Adipocyte (in vitro differentiated cells): Measurements from ENCODE around the gene F7.

Experiments used
- DNase-seq: peaks from one replicate; pipeline ENCODE4 v3.0.0-alpha.2; 2015; ENCODE audit warnings: low read depth
- H3K27me3 ChIP-seq: replicated peaks from 2 replicates; pipeline ENCODE4 v1.7.0; 2013; ENCODE audit warnings: mild to moderate bottlenecking, low read length, moderate library complexity; ENCODE audit not compliant: control insufficient read depth, insufficient read depth
- H3K36me3 ChIP-seq: 2 replicates; pipeline ENCODE4 v1.7.0; 2013; ENCODE audit warnings: low read length, mild to moderate bottlenecking, moderate library complexity; ENCODE audit not compliant: control insufficient read depth, insufficient read depth, severe bottlenecking
- H3K4me1 ChIP-seq: 2 replicates; pipeline ENCODE4 v1.7.0; 2013; ENCODE audit warnings: mild to moderate bottlenecking, low read length, moderate library complexity; ENCODE audit not compliant: control insufficient read depth, insufficient read depth
- H3K4me3 ChIP-seq: 2 replicates; pipeline ENCODE4 v1.7.0; 2013; ENCODE audit warnings: mild to moderate bottlenecking, low read length, moderate library complexity
- H3K9ac ChIP-seq: 2 replicates; pipeline ENCODE4 v1.7.0; 2013; ENCODE audit warnings: mild to moderate bottlenecking, low read length, moderate library complexity
- H3K9me3 ChIP-seq: 2 replicates; pipeline ENCODE4 v1.7.0; 2013; ENCODE audit warnings: mild to moderate bottlenecking, low read length, moderate library complexity; ENCODE audit not compliant: control insufficient read depth

F7 gene

DNA sequence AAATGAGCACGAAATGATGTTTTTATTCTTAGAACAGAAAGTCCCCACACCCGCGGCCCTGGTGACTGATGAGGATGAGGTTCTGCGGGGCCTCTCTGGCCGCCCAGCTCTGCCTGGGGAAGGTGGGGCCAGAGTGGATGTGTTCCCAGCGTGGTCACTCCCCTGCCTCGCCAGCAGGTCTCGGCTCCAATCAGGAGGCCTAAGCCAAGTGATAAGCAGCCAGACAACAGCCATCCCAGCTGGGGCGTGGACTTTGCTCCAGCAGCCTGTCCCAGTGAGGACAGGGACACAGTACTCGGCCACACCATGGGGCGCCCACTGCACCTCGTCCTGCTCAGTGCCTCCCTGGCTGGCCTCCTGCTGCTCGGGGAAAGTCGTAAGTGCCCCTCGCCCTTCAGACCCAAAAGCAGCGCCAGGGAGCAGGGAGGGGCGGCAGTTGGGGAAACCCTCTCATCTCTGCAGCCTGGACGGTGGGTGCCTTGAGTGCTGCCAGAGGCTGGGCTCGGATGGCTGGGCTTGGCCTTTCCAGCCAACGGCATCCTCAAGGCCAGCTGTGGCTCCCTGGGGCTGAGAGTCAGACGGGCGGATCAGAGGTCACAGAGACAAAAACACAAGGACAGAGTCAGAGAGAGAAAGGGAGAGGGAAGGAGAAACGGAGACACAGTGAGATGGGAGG lies 17.1 kb downstream of the F7 start, which contains the start of gene F10:
TSS of gene F10 (plus strand) at position 250 of the 676 bp plus-strand sequence. CDS start at position 307, 57 bp downstream.
- Histone ChIP-seq H3K9me3 (no peaks in the 10 kb centered on the region), H3K4me3 (peak within 1 kb of the TSS; percentile 53), H3K4me1 (peaks cover 10% of the 10 kb centered on the region), H3K27me3 (peaks cover 22% of the 10 kb centered on the region), H3K9ac (peak within 1 kb of the TSS; percentile 52), H3K36me3 (no peaks in the 10 kb centered on the region)
- DNase-seq = peak; percentile 88

DNA sequence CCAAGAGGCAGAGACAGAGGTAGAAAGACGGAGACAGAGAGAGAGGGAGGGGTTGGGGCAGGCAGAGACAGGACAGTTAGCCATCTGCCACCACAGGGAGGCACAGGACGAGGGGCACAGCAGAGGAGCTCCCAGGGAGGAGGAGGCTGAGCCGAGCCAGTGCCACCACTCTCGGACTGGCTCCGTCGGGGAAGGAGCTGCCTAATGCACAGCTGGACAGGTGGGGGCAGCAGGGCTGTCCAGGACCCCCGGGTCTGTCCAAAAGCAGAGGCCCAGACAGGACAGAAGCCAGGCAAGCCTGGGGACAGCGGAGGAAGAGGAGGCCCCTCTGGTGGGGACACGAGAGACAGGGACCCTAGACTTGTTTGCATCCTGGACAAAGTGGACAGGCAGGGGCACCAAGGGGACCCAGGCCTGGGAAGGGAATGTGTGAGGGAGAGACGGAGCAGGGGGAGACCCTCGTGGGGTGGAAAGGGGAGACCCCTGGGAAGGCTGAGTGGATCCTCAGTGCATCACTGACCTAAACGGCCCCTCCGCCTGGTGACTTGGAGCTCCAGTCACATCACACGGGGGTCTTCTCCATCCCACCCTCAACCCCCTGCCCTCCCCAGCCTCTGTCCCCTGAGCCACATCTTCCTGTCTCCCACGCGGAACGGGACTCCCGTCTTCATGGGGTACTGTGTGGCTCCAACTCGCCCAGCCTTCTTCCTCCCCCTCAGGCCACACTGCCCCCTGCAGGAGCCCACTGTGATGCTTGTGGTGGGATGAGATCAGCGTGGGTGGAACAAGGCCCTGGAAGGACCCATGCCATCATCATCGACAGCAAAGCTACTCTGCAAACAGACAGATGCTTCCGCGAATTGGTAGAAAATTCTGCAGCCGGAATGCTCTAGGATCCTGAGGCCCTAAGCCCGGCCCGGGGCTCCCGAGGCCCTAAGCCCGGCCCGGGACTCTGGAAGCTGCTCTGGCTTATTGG lies 17.9 kb downstream of the F7 start:
- H3K9me3 ChIP-seq = no peaks in the 10 kb centered on the region
- no peak for DNase-seq
- H3K4me3 ChIP-seq = peak overlapping the region; percentile 53

DNA sequence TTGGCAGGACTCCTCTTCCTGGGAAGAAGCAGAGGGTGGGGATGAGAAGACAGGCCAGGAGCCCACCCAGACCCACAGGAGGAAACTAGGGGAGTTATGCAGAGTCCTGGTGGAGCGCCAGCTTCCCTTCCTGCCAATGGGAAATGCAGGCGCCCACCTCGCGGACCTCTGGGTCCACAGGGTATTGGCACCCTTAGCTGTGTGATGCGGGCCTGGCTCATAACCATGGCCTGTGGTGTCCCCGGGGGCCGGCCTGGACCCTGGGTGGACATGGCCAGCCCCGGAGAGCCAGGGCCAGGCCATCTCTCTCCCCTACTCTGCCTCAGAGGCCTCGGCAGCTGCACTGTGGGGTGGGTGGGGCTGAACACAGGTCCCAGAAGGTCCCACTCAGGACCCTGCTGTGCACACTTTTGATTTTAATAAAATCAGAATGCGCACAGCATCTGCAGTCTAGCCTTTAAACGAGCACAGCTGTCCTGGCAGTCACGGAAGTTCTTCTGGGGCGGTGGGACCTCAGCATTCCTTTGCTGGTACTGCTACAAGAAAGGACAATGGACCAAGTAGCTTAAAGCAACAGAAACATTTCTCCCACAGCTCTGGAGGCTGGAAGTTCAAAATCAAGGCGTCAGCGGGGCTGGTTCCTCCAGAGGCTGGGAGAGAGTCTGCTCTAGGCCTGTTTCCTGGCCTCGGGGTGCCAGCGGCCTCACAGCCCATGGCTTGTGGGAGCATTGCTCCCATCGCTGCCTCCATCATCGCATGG lies 18.8 kb downstream of the F7 start:
- no peak overlapping the region for H3K4me3 ChIP-seq
- DNase-seq = no peak
- no peak overlapping the region for H3K9ac ChIP-seq
- H3K27me3 ChIP-seq = peaks cover 6% of the 10 kb centered on the region
- H3K9me3 ChIP-seq = no peaks in the 10 kb centered on the region
- no peaks in the 10 kb centered on the region for H3K36me3 ChIP-seq
- H3K4me1 ChIP-seq = peaks cover 10% of the 10 kb centered on the region

More for the DNA sequence above, 17.9 kb downstream of the F7 start:
- Histone ChIP-seq H3K27me3 (peaks cover 14% of the 10 kb centered on the region), H3K36me3 (no peaks in the 10 kb centered on the region), H3K4me1 (peaks cover 10% of the 10 kb centered on the region), H3K9ac (peak overlapping the region; percentile 7)

DNA sequence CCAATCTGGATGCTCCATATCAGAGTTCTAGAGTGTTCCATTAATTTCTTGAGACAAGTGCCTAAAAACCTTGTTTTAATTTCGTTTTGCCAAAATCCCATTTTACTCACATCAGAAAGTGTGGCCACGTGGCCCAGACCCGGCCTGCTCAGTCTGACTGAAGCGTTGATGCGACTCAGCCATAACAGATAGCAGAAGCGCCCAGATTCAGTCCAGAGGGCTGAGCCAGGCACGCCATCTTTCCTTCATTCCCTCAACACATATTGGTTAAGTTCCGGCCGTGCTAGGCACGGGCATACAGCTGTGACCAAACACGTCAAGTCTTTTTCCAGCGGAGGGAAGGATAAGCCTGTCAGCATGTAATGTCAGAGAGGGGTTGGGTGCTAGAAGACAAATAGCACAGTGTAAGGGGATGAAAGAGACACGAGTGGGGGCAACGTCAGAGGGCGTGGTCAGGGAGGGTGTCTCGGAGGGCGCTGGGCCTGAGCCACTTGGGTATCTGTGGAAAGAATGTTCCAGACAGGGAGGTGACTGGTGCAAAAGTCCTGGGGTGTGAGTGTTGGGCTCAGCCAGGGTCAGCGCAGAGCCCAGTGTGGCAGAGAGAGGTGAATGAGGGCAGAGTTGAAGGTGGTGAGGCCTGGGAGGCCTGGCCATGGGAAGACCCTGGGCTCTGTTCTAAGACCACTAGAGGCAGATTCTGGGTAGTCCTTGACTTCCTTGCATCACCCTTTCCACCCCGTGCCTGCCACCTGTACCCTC lies 20.1 kb downstream of the F7 start:
- Histone ChIP-seq H3K4me1 (peaks cover 10% of the 10 kb centered on the region), H3K9ac (no peak overlapping the region), H3K4me3 (no peak overlapping the region), H3K9me3 (no peaks in the 10 kb centered on the region), H3K27me3 (no peaks in the 10 kb centered on the region), H3K36me3 (no peaks in the 10 kb centered on the region)
- DNase-seq = no peak

DNA sequence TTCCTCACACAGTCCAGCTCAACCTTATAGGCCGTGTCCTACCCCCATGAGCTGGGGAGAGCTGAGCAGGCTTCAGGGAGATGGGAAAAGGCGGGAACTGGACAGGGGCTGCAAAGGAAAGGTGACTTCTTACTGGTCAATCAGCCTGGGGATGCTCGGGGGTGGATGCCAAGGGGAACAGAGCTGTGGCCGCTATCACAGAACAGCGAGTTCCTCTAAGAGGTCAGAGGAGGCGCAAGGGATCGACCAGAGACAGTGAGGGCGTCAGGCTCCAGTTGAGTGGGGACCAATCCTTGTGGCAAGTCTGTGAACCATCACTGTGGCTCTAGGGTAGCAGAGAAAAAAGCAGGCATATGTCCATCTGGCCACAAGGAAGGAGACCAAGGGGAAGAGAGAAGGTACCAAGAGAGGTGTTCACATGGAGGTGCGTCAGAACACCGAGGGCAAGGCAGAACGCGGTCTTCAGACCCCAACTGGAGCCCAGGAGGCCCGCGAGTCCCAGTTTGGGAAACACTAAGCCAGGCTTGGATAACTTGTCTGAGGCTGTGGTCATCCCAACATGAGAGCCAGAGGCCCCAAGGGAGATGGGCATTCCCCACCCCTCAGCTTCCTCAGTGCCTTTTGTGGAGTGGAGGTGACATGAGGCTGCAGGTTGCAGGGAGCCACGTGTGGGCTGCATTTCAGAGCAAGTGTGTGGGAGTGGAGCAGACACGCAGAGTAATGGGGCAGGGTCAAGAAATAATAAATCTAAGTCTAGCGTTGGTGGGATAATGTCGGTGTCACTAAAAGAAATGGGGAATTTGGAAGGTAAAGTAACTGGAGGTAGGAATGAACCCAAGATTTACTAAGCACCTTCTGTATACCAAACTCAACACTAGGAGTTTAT lies 20.9 kb downstream of the F7 start:
- Histone ChIP-seq H3K9me3 (no peaks in the 10 kb centered on the region), H3K9ac (no peak overlapping the region), H3K36me3 (no peaks in the 10 kb centered on the region), H3K4me3 (no peak overlapping the region), H3K27me3 (no peaks in the 10 kb centered on the region), H3K4me1 (peaks cover 10% of the 10 kb centered on the region)
- DNase-seq = no peak

DNA sequence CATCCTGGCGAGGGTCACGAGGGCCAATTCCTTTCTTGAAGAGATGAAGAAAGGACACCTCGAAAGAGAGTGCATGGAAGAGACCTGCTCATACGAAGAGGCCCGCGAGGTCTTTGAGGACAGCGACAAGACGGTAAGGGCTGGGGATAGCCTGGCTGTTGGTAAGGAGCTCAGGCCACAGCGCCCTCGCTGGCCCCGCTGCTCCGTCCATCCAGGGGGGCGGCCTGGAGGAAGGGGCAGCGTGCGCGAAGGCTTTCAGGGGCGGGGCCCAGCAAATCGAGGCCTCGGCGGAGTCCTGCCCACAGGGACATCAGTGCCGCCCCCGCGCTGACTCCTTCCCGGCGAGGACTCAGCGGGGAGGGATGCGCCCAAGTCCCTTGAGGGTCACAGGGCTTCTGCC lies 23.9 kb downstream of the F7 start:
- no peak for DNase-seq
- Histone ChIP-seq H3K4me3 (no peak overlapping the region), H3K36me3 (no peaks in the 10 kb centered on the region), H3K9ac (no peak overlapping the region), H3K27me3 (no peaks in the 10 kb centered on the region), H3K9me3 (no peaks in the 10 kb centered on the region), H3K4me1 (no peaks in the 10 kb centered on the region)

DNA sequence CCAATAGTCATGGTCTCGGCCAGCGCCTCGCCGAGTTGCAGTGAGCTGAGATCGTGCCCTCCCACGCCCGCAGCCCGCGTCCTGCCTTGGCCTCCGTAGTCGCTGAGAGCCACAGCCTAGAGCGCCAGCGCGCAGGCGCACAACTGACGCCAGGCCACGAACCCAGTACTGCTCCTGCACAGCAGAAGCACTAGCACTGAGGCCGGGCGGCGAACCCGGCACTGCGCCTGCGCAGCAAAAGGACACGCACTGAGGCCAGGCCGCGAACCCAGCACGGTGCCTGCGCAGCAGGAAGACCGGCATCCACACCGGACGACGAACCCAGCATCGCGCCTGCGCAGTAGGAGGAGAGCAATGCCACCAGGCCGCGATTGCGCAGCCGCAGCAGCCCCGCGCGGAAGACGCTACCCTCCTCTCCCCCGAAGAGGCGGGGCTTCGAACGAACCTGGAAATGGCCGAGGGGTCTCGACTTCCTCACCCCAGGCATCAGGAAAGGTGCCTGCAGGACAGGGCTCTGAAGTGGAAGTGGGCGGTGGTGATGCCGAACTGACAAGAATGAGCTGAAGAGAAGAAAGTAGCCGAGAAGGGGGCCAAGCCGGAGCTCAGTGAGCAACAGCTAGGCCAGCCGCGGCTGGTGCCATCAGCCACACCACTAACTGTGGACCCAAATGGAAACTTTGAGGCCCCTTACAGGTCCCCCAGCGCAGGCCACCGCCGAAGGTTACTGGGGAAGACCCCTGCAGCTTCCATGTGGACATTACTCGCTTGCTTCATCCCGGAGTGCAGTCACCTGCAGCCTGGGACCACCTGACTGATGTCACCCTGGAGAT lies 24.5 kb downstream of the F7 start:
- Histone ChIP-seq H3K9ac (no peak overlapping the region), H3K27me3 (no peaks in the 10 kb centered on the region), H3K4me3 (no peak overlapping the region), H3K36me3 (no peaks in the 10 kb centered on the region), H3K9me3 (no peaks in the 10 kb centered on the region), H3K4me1 (no peaks in the 10 kb centered on the region)
- no peak for DNase-seq

DNA sequence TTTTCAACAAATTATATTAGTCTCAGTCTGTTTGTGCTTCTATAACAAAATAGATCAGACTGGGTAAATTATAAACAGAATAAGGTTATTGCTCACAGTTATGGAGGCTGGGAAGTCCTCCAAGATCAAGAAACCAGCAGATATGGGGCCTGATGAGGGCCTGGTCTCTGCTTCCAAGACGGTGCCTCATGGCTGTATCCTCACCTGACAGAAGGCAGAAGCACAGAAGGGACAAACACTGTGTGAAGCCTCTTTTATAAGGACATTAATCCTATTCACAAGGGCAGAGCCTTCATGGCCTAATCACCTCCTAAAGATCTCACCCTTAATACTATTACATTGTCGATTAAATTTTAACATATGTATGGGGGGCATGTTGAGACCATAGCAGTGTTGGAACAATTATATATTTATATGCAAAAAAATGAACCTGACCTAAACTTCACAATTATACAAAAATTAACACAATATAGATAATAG lies 29.7 kb downstream of the F7 start:
- Histone ChIP-seq H3K9me3 (no peaks in the 10 kb centered on the region), H3K9ac (no peak overlapping the region), H3K4me1 (no peaks in the 10 kb centered on the region), H3K36me3 (no peaks in the 10 kb centered on the region), H3K4me3 (no peak overlapping the region), H3K27me3 (no peaks in the 10 kb centered on the region)
- DNase-seq = no peak

DNA sequence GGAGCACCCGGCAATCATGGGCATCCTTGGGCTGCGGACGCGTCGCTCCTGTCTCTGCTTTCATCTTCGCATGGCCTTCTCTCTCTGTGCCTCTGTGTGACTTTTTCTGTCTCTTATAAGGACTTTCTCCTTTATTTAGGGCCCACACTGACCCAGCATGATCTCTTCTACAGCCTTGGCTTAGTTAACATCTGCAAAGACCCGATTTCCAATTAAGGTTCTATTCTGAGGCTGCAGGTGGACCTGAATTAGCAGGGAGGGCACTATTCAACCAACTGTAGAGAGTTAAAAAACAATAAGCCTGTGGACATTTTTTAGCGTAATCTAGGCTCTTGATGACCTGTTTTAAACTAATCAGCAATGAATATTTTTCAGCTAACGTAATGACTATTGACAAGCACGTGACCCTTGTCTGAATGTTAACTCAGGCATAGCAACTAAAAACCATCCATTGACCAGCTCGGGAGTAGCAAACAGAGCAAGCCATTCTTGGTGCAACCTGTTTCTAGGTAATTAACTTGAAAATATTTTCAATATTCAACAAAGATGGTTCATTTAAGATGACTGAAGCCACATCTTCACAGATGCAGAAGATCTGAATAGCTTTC lies 32.2 kb downstream of the F7 start:
- H3K27me3 ChIP-seq = no peaks in the 10 kb centered on the region
- no peak for DNase-seq
- no peak overlapping the region for H3K9ac ChIP-seq
- H3K4me1 ChIP-seq = no peaks in the 10 kb centered on the region
- no peaks in the 10 kb centered on the region for H3K36me3 ChIP-seq
- no peaks in the 10 kb centered on the region for H3K9me3 ChIP-seq
- no peak overlapping the region for H3K4me3 ChIP-seq
